Keratinocyte (primary cell): ENCODE data around the gene AASS. TPM values are rescaled to one million over a fixed set of nuclear protein-coding genes. Genes with fewer than 3 reads are reported as not detected.

Experiments
- DNase-seq: peaks from one replicate; pipeline ENCODE4 v3.0.0-alpha.2; 2011; ENCODE audit warnings: low read depth, missing footprints, low spot score
- FAIRE-seq: peaks from 2 replicates; lab custom pipeline; 2011; peaks lifted over from hg19 to GRCh38; lab: Jason Lieb, UNC
- H2AFZ ChIP-seq: 2 replicates; pipeline ENCODE4 v1.6.0; 2012; ENCODE audit warnings: low read length, control low read depth, inconsistent platforms; ENCODE audit not compliant: control insufficient read depth
- H3K27ac ChIP-seq: 2 replicates; pipeline ENCODE4 v1.5.1; 2011; ENCODE audit warnings: low read length; ENCODE audit not compliant: control insufficient read depth, insufficient read depth
- H3K27me3 ChIP-seq: 3 replicates; pipeline ENCODE4 v1.6.0; 2011; ENCODE audit warnings: low read length; ENCODE audit not compliant: control insufficient read depth, insufficient read depth; ENCODE audit errors: extremely low read depth
- H3K36me3 ChIP-seq, 2 experiments: 2 replicates in 1 of 2; 3 replicates in 1 of 2; pipeline ENCODE4 v1.5.1; 2011; ENCODE audit warnings: low read length in 2 of 2, mild to moderate bottlenecking in 1 of 2; ENCODE audit not compliant: control insufficient read depth in 2 of 2, insufficient read depth in 2 of 2; ENCODE audit errors: extremely low read depth in 1 of 2
- H3K4me1 ChIP-seq: 3 replicates; pipeline ENCODE4 v1.5.1; 2011; ENCODE audit warnings: low read length; ENCODE audit not compliant: control insufficient read depth, insufficient read depth; ENCODE audit errors: extremely low read depth
- H3K4me2 ChIP-seq: 3 replicates; pipeline ENCODE4 v1.6.0; 2011; ENCODE audit warnings: low read depth, low read length; ENCODE audit not compliant: control insufficient read depth, insufficient read depth; ENCODE audit errors: extremely low read depth
- H3K4me3 ChIP-seq, 3 experiments: fragments of 200-600 bp in 1 of 3; sonication (generic) in 1 of 3; 2 replicates in 2 of 3; 3 replicates in 1 of 3; pipeline ENCODE4 v1.5.1; 2011 to 2016; ENCODE audit warnings: low read length in 3 of 3, mild to moderate bottlenecking in 3 of 3, control low read depth in 2 of 3, inconsistent platforms in 1 of 3, low read depth in 1 of 3, mixed read lengths in 1 of 3, mixed run types in 1 of 3, moderate library complexity in 1 of 3; ENCODE audit not compliant: control insufficient read depth in 2 of 3, insufficient read depth in 2 of 3; ENCODE audit errors: extremely low read depth in 1 of 3
- H3K79me2 ChIP-seq: 2 replicates; pipeline ENCODE4 v1.6.0; 2012; ENCODE audit warnings: low read length; ENCODE audit not compliant: control insufficient read depth, insufficient read depth
- H3K9ac ChIP-seq: 3 replicates; pipeline ENCODE4 v1.6.0; 2011; ENCODE audit warnings: low read length; ENCODE audit not compliant: control insufficient read depth, insufficient read depth; ENCODE audit errors: extremely low read depth
- H3K9me1 ChIP-seq: 3 replicates; pipeline ENCODE4 v1.6.0; 2011; ENCODE audit warnings: low read length; ENCODE audit not compliant: control insufficient read depth, insufficient read depth; ENCODE audit errors: extremely low read depth
- H3K9me3 ChIP-seq: 2 replicates; pipeline ENCODE4 v1.5.1; 2012; ENCODE audit warnings: low read depth, low read length; ENCODE audit not compliant: control insufficient read depth
- H4K20me1 ChIP-seq: 3 replicates; pipeline ENCODE4 v1.6.0; 2011; ENCODE audit warnings: low read length; ENCODE audit not compliant: control insufficient read depth, insufficient read depth; ENCODE audit errors: extremely low read depth
- EZH2 ChIP-seq: IDR thresholded peaks from one replicate; pipeline ENCODE4 v1.6.1; 2012; ENCODE audit warnings: inconsistent platforms, mild to moderate bottlenecking, low read length, moderate library complexity
- dilution Hi-C: fragments of 300-500 bp; cut with MboI; formaldehyde crosslinking; loops from one replicate; pipeline ENCODE4 v1.7.0; 2020; ENCODE audit warnings: low sequenced_read_pairs; ENCODE audit not compliant: extremely low pct_ligation_motif_present
- polyA plus RNA-seq, 5 experiments: library from polyadenylated mRNA; depleted of rRNA in 3 of 5; stranded (reverse) in 3 of 5; stranded (forward) in 1 of 5; unstranded in 1 of 5; fragments of >200 nt; gene quantifications; 1 replicate in 1 of 5; 2 replicates in 3 of 5; 3 replicates in 1 of 5; pipeline versions ENCODE4 v1.2.1 to v1.2.3, GENCODE V29; 2011 to 2012; ENCODE audit warnings: missing spikeins in 2 of 5, low read depth in 1 of 5, low replicate concordance in 1 of 5
- TF ChIP-seq, protein P1 (sequence below), 3 experiments: IDR thresholded peaks in 1 of 3; conservative IDR thresholded peaks in 1 of 3; optimal IDR thresholded peaks in 1 of 3; 2 replicates in 2 of 3; 3 replicates in 1 of 3; pipeline versions ENCODE3 to v1.5.1; 2011; ENCODE audit warnings: low read length in 3 of 3, mild to moderate bottlenecking in 3 of 3, moderate library complexity in 2 of 3, control low read depth in 1 of 3, inconsistent platforms in 1 of 3; ENCODE audit not compliant: insufficient read depth in 2 of 3; ENCODE audit errors: extremely low read depth in 1 of 3

AASS gene
- polyA plus RNA-seq, 1 donor (not counting 4 experiments of a cell fraction or from before 2014, with no cell fraction given), result 10.3 TPM

DNA sequence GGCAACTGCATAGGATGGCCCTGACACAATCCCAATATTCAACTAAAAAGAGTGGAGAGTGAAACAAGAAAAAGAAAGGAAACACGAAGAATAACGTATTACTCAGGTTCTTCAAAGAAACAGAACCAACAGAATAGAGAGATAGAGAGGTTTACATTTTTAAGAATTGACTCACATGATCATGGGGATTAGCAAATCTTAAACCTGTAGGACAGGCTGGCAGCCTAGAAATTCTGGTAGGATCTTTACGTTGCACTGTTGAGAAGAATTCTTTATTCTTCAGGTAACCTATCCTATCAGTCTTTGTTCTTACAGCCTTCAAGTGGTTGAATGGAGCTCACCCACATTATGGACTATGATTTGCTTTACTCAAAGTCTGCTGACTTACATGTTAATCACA, 103.9 kb downstream of the AASS start:
- no peaks in the 10 kb centered on the region for H3K27me3 ChIP-seq
- no peak for DNase-seq
- H2AFZ ChIP-seq, result no peak overlapping the region
- FAIRE-seq, result no peak
- no peaks in the 10 kb centered on the region for H4K20me1 ChIP-seq
- H3K9ac ChIP-seq, result no peak overlapping the region
- H3K4me1 ChIP-seq, result no peaks in the 10 kb centered on the region
- H3K79me2 ChIP-seq, result no peaks in the 10 kb centered on the region
- no peak overlapping the region for H3K27ac ChIP-seq
- no peaks in the 10 kb centered on the region for H3K9me1 ChIP-seq
- no peak overlapping the region for H3K4me3 ChIP-seq
- H3K9me3 ChIP-seq, result no peaks in the 10 kb centered on the region
- peaks cover 3 to 11% of the 10 kb centered on the region in 2 experiments for H3K36me3 ChIP-seq
- dilution Hi-C loops, result no loop called here
- TF ChIP-seq, protein P1, sequence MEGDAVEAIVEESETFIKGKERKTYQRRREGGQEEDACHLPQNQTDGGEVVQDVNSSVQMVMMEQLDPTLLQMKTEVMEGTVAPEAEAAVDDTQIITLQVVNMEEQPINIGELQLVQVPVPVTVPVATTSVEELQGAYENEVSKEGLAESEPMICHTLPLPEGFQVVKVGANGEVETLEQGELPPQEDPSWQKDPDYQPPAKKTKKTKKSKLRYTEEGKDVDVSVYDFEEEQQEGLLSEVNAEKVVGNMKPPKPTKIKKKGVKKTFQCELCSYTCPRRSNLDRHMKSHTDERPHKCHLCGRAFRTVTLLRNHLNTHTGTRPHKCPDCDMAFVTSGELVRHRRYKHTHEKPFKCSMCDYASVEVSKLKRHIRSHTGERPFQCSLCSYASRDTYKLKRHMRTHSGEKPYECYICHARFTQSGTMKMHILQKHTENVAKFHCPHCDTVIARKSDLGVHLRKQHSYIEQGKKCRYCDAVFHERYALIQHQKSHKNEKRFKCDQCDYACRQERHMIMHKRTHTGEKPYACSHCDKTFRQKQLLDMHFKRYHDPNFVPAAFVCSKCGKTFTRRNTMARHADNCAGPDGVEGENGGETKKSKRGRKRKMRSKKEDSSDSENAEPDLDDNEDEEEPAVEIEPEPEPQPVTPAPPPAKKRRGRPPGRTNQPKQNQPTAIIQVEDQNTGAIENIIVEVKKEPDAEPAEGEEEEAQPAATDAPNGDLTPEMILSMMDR (optimal IDR thresholded peaks at IDR 0.05 in 1 of 3, IDR thresholded peaks at IDR 0.05 in 1 of 3, conservative IDR thresholded peaks at IDR 0.05 in 1 of 3; ENCODE audit: extremely low read depth in 1 of 3, insufficient read depth in 2 of 3, low read length in 3 of 3), result no peak
- no peak for TF ChIP-seq EZH2
- no peak overlapping the region for H3K4me2 ChIP-seq

DNA sequence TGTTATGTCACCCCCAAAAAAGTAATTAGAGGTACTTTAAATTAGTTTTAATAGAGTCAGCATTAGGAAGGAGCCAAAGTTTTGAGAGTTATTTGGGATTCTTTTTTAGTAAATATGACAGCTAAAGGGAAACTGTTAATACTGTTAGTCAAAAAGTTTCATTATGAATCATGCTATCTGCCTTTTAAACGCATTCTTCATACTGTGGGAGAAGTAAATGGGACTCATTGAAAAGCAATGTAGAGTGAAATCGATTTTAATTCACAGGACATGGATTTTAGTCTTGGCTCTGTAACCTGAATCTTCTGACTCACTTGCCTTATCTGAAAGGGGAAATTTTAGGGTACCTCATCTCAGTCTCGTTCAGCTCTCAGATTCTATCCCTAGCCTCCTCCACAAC, 105.1 kb downstream of the AASS start:
- DNase-seq, result no peak
- Histone ChIP-seq H4K20me1 (no peaks in the 10 kb centered on the region), H3K4me3 (no peak overlapping the region), H3K9me1 (no peaks in the 10 kb centered on the region), H3K4me2 (no peak overlapping the region), H3K27ac (no peak overlapping the region), H3K4me1 (no peaks in the 10 kb centered on the region), H3K27me3 (no peaks in the 10 kb centered on the region), H3K79me2 (no peaks in the 10 kb centered on the region), H3K36me3 (peaks cover 3 to 8% of the 10 kb centered on the region in 2 experiments), H3K9ac (no peak overlapping the region), H3K9me3 (no peaks in the 10 kb centered on the region), H2AFZ (no peak overlapping the region)
- TF ChIP-seq, protein P1 (optimal IDR thresholded peaks at IDR 0.05 in 1 of 3, IDR thresholded peaks at IDR 0.05 in 1 of 3, conservative IDR thresholded peaks at IDR 0.05 in 1 of 3; ENCODE audit: extremely low read depth in 1 of 3, insufficient read depth in 2 of 3, low read length in 3 of 3), result no peak
- no peak for TF ChIP-seq EZH2
- FAIRE-seq, result no peak
- dilution Hi-C loops, result no loop called here
